Activated naive CD8-positive, alpha-beta T cell (primary cell): Measurements from ENCODE around the gene TUSC1.
"Not testable (repeated sequence)": the region's sequence is repeated elsewhere in the genome, so short reads cannot be mapped to it uniquely, and the experiment has no call there.

Experiments
- H3K27ac Mint-ChIP-seq: one replicate; pipeline ENCODE4 v1.8.0; 2021; ENCODE audit warnings: mixed read lengths
- H3K27me3 Mint-ChIP-seq: one replicate; pipeline ENCODE4 v1.8.0; 2021; ENCODE audit warnings: mixed read lengths
- H3K36me3 Mint-ChIP-seq: one replicate; pipeline ENCODE4 v1.8.0; 2021; ENCODE audit warnings: mixed read lengths
- H3K4me1 Mint-ChIP-seq: one replicate; pipeline ENCODE4 v1.8.0; 2021; ENCODE audit warnings: low read depth, mixed read lengths
- H3K4me3 Mint-ChIP-seq: one replicate; pipeline ENCODE4 v1.8.0; 2021; ENCODE audit warnings: mild to moderate bottlenecking, mixed read lengths
- H3K9me3 Mint-ChIP-seq: one replicate; pipeline ENCODE4 v1.8.0; 2021; ENCODE audit warnings: low read depth, mixed read lengths

TUSC1 gene

GRCh38 chr9:25678147-25678666 is at the start of gene TUSC1:
Gene TUSC1 (minus strand): TSS chr9:25678444. CDS start chr9:25678312, 132 bp downstream.
- Mint-ChIP-seq H3K4me1 (peaks cover 4% of the 10 kb centered on the region), H3K36me3 (no peaks in the 10 kb centered on the region), H3K9me3 (peaks cover 14% of the 10 kb centered on the region), H3K4me3 (peak within 1 kb of the TSS; percentile 61), H3K27ac (no peak within 1 kb of the TSS), H3K27me3 (peaks cover 16% of the 10 kb centered on the region)

DNA sequence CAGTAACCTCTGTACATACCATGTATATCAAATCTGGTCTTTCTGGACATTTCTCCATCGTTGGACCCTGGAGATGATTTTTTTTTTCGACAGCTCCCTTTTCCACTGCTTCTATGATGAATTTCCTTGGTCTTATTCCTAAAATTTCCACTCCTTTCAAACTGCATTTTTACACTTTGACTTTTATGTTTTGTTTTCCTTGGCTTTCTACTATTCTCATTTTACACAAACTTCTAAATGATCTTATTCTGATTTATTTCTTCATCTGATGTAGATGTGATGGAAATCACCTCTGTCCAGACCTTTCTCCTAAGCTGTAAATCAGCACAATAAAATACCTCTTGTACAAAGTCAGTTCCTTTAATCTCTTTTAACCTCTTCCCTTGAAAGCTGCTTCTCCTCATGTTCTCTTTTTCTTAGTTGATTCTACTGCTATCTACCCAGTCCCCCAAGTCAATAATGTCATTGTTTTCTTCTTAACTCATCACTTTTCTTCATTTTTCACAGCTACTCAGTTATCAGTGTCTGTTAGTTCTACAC is 48.7 kb upstream of the TUSC1 start:
- H3K27me3 Mint-ChIP-seq = no peaks in the 10 kb centered on the region
- no peak overlapping the region for H3K27ac Mint-ChIP-seq
- no peaks in the 10 kb centered on the region for H3K36me3 Mint-ChIP-seq
- H3K9me3 Mint-ChIP-seq = peaks cover 4% of the 10 kb centered on the region
- no peak overlapping the region for H3K4me3 Mint-ChIP-seq
- H3K4me1 Mint-ChIP-seq = no peaks in the 10 kb centered on the region

- Mint-ChIP-seq H3K9me3 (no peaks in the 10 kb centered on the region), H3K36me3 (no peaks in the 10 kb centered on the region), H3K27ac (no peak overlapping the region), H3K27me3 (no peaks in the 10 kb centered on the region), H3K4me1 (no peaks in the 10 kb centered on the region), H3K4me3 (no peak overlapping the region)
These were observed 46.2 kb upstream of the TUSC1 start for GRCh38 chr9:25724424-25724823.

- H3K36me3 Mint-ChIP-seq = no peaks in the 10 kb centered on the region
- no peaks in the 10 kb centered on the region for H3K27me3 Mint-ChIP-seq
- no peak overlapping the region for H3K4me3 Mint-ChIP-seq
- no peaks in the 10 kb centered on the region for H3K4me1 Mint-ChIP-seq
- H3K27ac Mint-ChIP-seq = no peak overlapping the region
- peaks cover 9% of the 10 kb centered on the region for H3K9me3 Mint-ChIP-seq
These were observed 38.1 kb upstream of the TUSC1 start for GRCh38 chr9:25716220-25716872.

- Mint-ChIP-seq H3K9me3 (peaks cover 3% of the 10 kb centered on the region), H3K36me3 (no peaks in the 10 kb centered on the region), H3K4me3 (no peak overlapping the region), H3K4me1 (no peaks in the 10 kb centered on the region), H3K27ac (no peak overlapping the region), H3K27me3 (no peaks in the 10 kb centered on the region)
These were observed 31.7 kb upstream of the TUSC1 start for GRCh38 chr9:25709941-25710340.

GRCh38 chr9:25704800-25705199 is 26.6 kb upstream of the TUSC1 start:
- Mint-ChIP-seq H3K4me3 (no peak overlapping the region), H3K9me3 (peaks cover 8% of the 10 kb centered on the region), H3K4me1 (no peaks in the 10 kb centered on the region), H3K27me3 (no peaks in the 10 kb centered on the region), H3K36me3 (no peaks in the 10 kb centered on the region), H3K27ac (no peak overlapping the region)

GRCh38 chr9:25703701-25704357 is 25.6 kb upstream of the TUSC1 start:
- H3K27ac Mint-ChIP-seq = no peak overlapping the region

DNA sequence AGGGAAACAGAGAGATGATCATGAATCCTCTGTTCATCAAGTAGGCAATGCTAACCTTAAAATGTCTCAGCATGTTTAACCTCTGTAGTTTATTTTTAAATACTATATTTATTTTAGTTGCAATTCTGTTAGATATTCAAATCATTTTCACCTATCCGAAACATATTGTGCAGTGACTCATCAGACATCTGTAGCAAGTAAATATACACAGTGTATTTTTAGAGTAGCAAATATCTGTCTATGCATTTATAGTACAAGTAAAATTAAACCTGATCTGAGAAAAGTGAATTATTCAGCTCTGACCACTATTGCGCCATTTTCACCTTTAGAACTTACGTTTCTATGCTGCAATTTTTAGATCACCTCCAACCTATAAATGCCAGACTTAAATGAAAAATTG is 24.3 kb upstream of the TUSC1 start:
- H3K27ac Mint-ChIP-seq = no peak overlapping the region
- no peaks in the 10 kb centered on the region for H3K4me1 Mint-ChIP-seq
- H3K4me3 Mint-ChIP-seq = no peak overlapping the region
- H3K36me3 Mint-ChIP-seq = no peaks in the 10 kb centered on the region
- peaks cover 8% of the 10 kb centered on the region for H3K9me3 Mint-ChIP-seq
- no peaks in the 10 kb centered on the region for H3K27me3 Mint-ChIP-seq

More at GRCh38 chr9:25703701-25704357, 25.6 kb upstream of the TUSC1 start:
- Mint-ChIP-seq H3K27me3 (no peaks in the 10 kb centered on the region), H3K9me3 (peaks cover 8% of the 10 kb centered on the region), H3K4me3 (no peak overlapping the region), H3K4me1 (no peaks in the 10 kb centered on the region), H3K36me3 (no peaks in the 10 kb centered on the region)

DNA sequence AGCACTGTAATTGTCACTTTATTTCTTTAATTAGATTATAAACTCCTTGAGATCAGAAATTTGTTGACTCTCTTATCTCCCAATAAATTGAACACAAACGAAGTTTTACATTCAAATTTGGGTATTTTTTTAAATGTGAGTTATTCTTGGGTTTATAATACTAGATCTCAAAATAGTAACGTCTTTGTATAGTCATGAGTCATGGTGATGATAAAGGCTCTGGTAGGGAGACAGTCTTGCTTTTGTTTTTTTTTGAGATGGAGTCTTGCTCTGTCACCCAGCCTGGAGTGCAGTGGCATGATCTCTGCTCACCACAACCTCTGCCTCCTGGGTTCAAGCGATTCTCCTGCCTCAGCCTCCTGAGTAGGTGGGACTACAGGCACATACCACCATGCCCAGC is 22.7 kb upstream of the TUSC1 start:
- H3K36me3 Mint-ChIP-seq, H3K9me3 Mint-ChIP-seq, H3K4me1 Mint-ChIP-seq, H3K27me3 Mint-ChIP-seq, H3K27ac Mint-ChIP-seq, H3K4me3 Mint-ChIP-seq: not testable (repeated sequence)

DNA sequence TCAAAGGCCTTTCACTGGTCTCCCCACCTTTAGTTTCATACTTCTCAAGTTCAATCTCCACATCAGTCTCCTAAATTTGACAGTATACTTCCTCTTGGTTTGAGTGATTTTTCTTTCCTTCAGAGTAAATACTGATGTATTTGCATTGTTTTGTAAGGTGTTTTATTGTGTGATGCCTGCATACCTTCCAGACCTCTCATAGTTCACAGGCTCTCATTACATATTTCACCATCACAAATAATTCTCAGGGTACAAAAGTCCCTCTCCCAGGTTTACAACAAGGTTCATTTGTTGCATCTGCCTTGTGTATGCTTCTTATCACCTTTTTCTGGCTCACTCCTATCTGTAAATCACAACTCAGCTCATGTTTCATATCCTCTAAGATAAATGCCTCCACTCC is 22.2 kb upstream of the TUSC1 start:
- Mint-ChIP-seq H3K27me3 (no peaks in the 10 kb centered on the region), H3K4me1 (no peaks in the 10 kb centered on the region), H3K4me3 (no peak overlapping the region), H3K9me3 (peaks cover 12% of the 10 kb centered on the region), H3K27ac (no peak overlapping the region), H3K36me3 (no peaks in the 10 kb centered on the region)

- no peaks in the 10 kb centered on the region for H3K36me3 Mint-ChIP-seq
- H3K27me3 Mint-ChIP-seq = no peaks in the 10 kb centered on the region
- H3K27ac Mint-ChIP-seq = no peak overlapping the region
- peaks cover 9% of the 10 kb centered on the region for H3K9me3 Mint-ChIP-seq
- no peak overlapping the region for H3K4me3 Mint-ChIP-seq
- no peaks in the 10 kb centered on the region for H3K4me1 Mint-ChIP-seq
These were observed 13.5 kb upstream of the TUSC1 start for GRCh38 chr9:25691786-25692185.

GRCh38 chr9:25684321-25684720 is 6.1 kb upstream of the TUSC1 start:
- Mint-ChIP-seq H3K9me3 (peaks cover 14% of the 10 kb centered on the region), H3K4me1 (no peaks in the 10 kb centered on the region), H3K36me3 (no peaks in the 10 kb centered on the region), H3K27ac (no peak overlapping the region), H3K4me3 (no peak overlapping the region), H3K27me3 (peaks cover 2% of the 10 kb centered on the region)

DNA sequence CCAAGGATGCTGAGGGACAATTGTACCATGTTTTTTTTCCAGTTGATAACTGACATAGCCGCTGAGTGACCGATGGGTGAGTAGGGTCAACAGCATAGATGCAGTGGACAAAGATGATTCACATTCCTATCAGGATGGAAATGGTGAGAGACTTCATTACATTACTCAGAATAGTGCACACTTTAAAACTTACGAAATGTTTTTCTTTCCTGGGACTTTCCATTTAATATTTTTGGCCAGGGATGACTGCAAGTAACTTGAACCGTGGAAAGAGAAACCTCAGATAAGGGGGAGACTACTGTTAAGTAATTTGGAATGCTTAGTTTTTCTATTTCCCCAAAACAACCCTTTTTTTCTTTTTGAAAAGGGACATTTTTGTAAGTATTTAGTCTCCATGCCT is 3.0 kb upstream of the TUSC1 start:
- H3K27ac Mint-ChIP-seq = no peak overlapping the region
- no peaks in the 10 kb centered on the region for H3K36me3 Mint-ChIP-seq
- H3K27me3 Mint-ChIP-seq = peaks cover 12% of the 10 kb centered on the region
- peaks cover 4% of the 10 kb centered on the region for H3K4me1 Mint-ChIP-seq
- peaks cover 14% of the 10 kb centered on the region for H3K9me3 Mint-ChIP-seq
- no peak overlapping the region for H3K4me3 Mint-ChIP-seq

GRCh38 chr9:25678846-25679360 is 659 bp upstream of the TUSC1 start:
- no peak overlapping the region for H3K27ac Mint-ChIP-seq
- H3K9me3 Mint-ChIP-seq = peaks cover 14% of the 10 kb centered on the region
- peaks cover 4% of the 10 kb centered on the region for H3K4me1 Mint-ChIP-seq
- peaks cover 16% of the 10 kb centered on the region for H3K27me3 Mint-ChIP-seq
- no peaks in the 10 kb centered on the region for H3K36me3 Mint-ChIP-seq
- H3K4me3 Mint-ChIP-seq = no peak overlapping the region
